COLO829 (cell line): ENCODE data around the gene PODXL2.
"Not testable (repeated sequence)": the region's sequence is repeated elsewhere in the genome, so short reads cannot be mapped to it uniquely, and the experiment has no call there.

Experiments used
- DNase-seq: peaks from one replicate; pipeline ENCODE4 v3.0.0; 2012; ENCODE audit warnings: low spot score

The PODXL2 gene

GRCh38 chr3:127691489-127691888 lies 62.5 kb downstream of the PODXL2 start:
- no peak for DNase-seq

GRCh38 chr3:127691974-127692373 lies 63.0 kb downstream of the PODXL2 start:
- DNase-seq, result no peak

DNA sequence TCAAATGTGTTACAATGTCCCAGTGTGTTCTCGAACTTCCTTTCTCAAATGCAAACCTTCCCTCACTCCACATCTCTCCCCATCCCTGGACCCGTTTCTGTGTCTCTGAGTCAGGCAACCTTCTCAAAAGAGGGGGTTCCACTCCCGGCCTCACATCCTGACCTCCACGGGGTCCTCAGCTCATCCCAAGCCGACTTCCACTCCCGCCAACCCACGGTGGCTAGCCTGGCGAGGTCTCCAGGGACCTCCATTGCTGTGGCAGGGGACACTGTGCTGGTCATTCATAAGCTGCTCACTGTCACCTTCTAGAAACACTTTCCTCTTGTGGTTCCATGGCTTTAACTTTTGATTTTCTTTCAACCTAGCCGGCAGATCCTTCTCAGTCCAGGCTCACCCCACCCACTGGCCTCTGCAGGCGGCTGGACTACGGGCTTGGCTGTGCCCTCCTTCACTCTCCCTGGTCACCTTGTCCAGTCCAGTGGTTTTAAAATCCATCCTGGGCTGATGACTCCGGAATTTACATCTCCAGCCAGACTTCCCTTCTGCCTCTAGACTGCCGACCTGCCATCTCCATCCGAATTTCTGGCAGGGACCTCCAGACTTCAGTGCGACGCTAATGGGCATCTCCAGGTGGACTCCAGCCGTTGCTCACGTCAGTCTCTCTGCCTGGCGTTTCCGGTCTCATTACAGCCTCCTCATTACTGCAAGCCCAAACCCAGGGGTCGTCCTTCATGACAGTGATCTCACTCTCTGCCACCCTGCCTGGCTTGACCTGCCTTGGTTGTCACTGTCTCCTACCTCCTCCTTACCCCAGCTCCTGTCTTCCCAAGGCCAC lies 63.7 kb downstream of the PODXL2 start:
- DNase-seq, result no peak

DNA sequence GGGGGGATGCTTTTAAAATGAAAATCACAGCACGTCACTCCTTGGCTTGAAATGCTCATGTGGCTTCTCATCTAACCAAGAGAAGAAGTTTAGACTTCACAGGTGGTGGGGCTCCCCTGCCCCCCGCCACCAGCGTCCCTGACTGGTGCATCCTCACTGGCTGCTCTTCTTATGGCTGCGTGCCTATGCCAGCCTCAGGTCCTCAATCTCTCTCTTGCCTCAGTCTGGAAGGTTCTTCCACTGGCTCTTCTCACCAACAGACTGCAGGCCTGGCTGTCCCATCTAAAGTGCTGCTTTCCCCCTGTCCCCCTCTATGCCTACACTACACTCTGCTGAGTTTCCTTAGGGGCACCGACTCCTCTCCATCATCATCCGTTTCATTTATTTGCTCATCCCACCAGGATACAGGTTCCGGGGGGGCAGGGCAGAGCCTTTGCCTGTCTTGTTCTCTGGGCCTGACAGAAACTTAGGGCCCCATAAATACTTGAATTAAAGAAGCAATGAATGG lies 64.4 kb downstream of the PODXL2 start:
- no peak for DNase-seq

- DNase-seq, result no peak
Measured at GRCh38 chr3:127694467-127695215, 65.7 kb downstream of the PODXL2 start.

DNA sequence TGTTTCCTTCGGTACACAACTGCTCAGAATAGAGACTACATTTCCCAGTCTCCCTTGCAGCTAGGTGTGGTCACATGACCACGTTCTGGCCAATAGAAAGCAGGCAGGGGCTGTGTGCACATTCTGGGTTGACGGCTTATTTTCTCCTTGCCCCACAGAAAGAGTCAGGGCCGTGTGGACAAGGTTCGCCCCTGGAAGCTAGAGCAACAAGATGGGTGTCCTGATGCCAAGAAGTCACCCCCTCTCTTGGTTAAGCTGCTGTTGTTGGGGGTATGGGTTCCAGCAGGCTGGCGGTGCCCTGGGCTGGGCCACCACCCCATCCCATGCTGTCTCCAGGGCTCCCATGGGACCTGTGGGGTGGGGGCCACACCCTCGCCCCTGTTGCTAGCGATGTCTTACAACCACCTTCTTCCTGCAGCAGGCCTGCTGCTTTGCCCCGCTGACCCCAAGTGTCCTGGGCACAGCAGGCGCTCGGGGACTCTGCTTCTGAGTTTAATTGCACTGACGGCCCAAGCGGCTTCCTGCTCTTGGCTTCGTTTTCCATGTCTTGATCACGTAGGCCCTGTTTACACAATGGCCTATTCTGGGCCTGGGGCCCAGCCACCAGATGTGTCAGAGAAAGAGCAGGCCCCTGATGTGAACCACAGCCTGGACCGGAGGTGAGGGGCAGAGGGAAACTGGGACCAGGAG lies 68.7 kb downstream of the PODXL2 start:
- DNase-seq, result peak; percentile 76

- DNase-seq, result no peak
Measured at GRCh38 chr3:127698286-127698685, 69.3 kb downstream of the PODXL2 start.

DNA sequence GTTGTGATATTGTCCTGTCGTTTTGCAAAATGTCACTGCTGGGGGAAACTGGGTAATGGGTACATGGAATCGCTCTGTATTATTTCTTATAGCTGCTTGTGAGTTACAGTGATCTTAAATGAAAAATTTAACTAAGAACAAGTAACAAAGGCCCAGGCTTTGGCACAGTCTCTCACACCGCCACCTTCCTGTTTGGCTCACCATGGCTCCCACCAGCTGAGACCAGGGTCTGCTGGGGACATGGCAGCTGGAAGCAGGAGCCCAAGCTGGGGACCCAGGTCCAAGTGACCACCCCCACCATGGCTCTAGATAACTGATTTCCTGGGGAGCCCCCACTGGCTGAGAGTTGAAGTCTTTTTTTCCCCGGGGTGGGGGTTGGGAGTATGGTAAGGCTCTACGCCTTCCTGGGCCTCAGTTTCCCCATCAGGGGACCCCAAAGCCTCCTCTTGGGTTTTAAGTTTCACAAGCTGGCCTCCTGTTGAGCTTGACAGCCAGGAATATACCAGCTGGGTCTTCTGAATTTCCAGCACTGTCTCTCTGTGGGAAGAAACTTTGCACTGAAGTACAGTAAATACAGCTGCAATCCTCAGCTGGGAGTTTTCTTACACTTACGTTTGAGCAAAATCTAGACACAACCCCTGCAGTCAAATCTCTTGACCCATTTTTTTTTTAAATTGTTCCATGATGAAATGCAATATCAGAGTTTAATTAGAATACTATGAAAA lies 69.9 kb downstream of the PODXL2 start:
- DNase-seq, result no peak

DNA sequence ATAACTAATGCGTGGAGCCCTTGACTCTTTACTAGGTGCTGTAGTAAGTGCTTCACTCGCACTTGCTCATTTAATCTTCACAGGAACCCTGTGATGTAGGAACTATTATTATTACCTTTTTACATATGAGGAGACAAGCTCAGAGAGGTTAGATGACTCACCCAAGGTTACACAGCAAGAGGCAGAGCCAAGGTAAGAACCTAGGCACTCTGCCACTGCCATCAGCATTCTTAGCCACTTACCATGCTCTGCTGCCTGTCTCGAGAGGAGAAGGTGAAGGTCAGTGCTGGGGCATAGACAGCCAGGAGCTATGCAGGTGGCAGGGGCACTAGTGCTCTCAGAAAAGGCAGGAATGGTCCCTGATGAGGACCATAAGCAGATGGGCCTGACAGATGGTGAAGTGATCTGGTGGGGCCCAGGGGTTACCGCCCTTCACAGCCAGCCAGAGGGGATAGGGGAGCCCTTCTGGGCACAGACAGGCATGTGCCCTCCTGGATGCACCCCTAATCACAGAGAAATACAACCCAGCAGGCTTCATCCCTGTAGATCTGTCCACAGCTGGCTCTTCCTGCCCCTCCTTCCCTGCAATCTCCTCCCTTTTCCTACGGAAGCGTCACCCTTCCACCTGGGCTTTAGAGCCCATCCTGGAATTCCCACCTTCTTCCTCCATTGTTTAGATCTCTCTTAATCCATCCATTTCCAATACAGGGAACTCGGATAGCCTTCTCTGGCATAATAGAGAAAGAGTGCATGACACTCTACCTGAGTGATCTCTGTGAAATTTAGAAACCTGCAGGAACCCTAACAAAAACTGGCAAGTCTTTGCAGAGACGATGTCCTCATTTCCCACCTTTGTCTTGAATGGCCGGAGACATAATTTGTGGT lies 70.7 kb downstream of the PODXL2 start:
- no peak for DNase-seq

GRCh38 chr3:127700406-127700805 lies 71.4 kb downstream of the PODXL2 start:
- no peak for DNase-seq

GRCh38 chr3:127701280-127701911 lies 72.4 kb downstream of the PODXL2 start:
- no peak for DNase-seq

DNA sequence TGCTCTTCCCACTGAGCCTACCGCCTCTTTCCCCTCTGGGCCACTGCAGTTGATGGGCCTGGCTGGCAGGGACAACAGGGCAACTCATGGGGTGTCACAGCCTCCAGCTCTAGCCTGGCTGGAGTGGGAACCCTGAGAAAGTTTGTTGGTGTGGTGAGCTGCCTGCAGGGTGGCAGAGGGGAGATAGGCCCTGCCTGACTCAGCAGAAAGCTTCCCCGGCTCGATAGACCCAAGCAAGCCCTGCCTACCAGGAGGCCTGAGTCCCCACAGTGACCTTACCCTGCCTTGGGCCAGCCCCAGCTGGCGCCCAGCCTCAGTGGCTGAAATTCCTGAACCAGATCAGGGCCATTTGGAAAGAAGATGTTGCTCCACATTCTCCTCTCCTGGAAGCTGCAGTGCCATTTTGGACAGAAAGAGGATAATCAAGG lies 73.2 kb downstream of the PODXL2 start:
- no peak for DNase-seq

- DNase-seq, result not testable (repeated sequence)
Measured at GRCh38 chr3:127704840-127705239, 75.9 kb downstream of the PODXL2 start.

DNA sequence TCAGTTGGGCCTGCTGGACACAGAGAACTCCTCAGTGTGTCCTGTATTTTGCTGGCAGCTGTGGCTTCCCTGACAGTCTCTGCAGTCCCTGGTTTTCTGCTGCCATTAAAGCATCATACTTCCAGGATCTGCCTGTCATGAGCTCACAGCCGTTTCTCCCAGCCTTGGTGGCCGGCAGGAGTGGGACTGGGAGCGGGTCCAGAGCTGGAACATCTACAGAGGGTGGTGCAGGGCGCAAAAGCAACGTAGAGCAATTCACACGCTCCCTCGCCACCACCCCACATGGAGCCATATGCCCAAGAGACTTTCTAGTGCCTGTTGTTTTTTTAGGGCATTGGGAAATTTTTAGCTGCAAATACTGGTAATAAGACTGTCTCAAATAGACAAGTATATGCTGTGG lies 77.3 kb downstream of the PODXL2 start:
- no peak for DNase-seq

- no peak for DNase-seq
Measured at GRCh38 chr3:127706785-127707351, 77.9 kb downstream of the PODXL2 start.

DNA sequence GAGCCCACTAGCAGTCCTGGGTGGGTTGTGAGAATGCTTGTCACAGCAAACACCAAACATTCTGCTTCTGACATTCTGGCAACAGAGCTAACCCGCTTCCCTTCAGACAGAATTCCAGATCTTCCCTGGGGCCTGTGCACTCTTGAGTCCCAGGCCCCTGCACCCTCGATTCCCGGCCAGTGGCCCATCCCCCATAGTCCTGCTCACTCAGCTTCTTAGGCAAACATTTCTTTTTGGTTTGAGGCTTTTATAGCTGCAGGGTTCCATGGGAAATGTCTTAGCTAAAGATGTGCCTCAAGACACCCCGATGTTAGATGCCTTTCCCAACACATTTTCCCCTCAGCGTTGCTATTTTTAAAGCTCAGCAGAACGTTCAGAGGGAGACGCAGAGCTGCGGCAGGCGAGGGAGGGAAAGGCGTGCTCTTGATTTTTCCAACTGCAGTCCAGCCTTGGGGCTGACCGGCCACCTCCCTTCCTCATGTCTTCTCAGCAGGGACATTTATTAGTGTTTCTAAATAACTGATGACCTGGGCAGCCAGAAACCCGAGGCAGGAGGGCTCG lies 78.9 kb downstream of the PODXL2 start:
- DNase-seq, result no peak

GRCh38 chr3:127708837-127709236 lies 79.9 kb downstream of the PODXL2 start:
- no peak for DNase-seq

DNA sequence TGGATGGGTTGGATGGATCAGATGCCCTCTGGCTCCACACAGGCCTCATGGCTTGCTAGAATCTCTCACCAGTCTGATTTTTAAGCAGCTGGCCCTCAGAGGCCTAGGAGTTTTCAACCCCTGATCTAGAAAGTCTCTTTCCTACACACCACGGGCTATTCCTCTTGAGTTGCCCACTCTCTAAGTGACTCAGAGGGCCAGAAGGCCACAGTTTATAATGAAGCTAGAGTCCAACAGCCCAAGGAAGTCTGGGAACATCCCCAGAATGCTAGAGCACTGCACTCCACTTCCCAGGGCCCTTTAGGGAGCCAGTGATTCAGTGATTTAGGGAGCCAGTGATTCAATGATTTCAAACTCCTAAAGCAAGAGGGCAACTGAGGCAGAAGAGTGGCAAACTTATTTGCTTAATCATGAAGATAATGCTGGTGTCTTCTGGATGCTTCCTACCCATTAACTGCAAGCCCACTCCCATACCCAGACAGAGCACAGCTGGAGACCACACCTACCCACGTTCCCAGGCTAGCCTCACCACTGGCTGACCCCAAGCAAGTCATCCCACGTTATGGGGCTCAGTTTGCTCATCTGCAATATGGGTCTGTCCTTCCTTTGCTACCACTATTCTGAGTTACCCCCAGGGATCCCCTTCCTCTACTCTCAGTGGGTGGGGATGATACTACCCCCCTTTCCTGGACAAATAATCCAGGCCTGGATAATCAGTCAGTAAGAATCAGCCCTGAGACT lies 80.5 kb downstream of the PODXL2 start:
- no peak for DNase-seq
